GM12801 (cell line): ENCODE data around the gene MAMSTR.

Experiments
- TF ChIP-seq, protein P1 (sequence below): IDR thresholded peaks from one replicate; pipeline ENCODE4 v1.5.1; 2011; ENCODE audit warnings: control low read depth; ENCODE audit not compliant: insufficient read length; ENCODE audit errors: extremely low read depth

The MAMSTR gene

DNA sequence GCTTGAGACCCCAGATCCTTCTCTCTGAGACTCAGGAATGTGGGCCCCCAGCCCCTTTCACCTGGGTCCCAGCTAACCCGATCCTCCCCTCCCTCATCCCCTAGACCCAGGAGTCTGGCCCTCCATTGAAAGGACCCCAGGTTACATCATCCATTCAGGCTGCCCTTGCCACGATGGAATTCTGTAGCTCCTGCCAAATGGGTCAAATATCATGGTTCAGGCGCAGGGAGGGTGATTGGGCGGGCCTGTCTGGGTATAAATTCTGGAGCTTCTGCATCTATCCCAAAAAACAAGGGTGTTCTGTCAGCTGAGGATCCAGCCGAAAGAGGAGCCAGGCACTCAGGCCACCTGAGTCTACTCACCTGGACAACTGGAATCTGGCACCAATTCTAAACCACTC is 36.3 kb upstream of the MAMSTR start:
- TF ChIP-seq, protein P1, sequence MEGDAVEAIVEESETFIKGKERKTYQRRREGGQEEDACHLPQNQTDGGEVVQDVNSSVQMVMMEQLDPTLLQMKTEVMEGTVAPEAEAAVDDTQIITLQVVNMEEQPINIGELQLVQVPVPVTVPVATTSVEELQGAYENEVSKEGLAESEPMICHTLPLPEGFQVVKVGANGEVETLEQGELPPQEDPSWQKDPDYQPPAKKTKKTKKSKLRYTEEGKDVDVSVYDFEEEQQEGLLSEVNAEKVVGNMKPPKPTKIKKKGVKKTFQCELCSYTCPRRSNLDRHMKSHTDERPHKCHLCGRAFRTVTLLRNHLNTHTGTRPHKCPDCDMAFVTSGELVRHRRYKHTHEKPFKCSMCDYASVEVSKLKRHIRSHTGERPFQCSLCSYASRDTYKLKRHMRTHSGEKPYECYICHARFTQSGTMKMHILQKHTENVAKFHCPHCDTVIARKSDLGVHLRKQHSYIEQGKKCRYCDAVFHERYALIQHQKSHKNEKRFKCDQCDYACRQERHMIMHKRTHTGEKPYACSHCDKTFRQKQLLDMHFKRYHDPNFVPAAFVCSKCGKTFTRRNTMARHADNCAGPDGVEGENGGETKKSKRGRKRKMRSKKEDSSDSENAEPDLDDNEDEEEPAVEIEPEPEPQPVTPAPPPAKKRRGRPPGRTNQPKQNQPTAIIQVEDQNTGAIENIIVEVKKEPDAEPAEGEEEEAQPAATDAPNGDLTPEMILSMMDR, result no peak

DNA sequence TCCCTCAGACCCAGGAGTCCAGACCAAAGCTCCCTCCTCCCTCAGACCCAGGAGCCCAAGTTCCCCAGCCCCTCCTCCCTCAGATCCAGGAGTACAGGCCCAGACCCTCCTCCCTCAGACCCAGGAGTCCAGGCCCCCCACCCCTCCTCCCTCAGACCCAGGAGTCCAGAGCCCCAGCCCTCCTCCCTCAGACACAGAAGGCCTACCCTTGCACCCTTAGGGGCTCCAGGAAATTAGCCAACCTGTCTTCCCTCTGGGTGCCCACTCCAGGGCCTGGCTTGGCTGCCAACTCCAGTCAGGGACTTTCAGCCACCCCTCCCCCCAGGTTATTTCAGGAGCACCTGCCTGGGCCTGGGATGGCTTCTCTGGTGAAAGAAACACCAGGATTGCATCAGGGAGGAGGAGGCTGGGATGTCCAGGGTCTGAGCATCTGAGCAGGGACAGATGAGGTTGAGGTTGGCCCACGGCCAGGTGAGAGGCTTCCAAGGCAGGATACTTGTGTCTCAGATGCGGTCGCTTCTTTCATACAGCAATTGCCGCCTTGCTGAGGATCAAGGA is 35.6 kb upstream of the MAMSTR start, which contains the start of gene FGF21:
TSS of gene FGF21 (plus strand) at position 441 of the 558 bp plus-strand sequence. CDS start 713 bp downstream, outside the sequence.
- TF ChIP-seq, protein P1, result no peak

DNA sequence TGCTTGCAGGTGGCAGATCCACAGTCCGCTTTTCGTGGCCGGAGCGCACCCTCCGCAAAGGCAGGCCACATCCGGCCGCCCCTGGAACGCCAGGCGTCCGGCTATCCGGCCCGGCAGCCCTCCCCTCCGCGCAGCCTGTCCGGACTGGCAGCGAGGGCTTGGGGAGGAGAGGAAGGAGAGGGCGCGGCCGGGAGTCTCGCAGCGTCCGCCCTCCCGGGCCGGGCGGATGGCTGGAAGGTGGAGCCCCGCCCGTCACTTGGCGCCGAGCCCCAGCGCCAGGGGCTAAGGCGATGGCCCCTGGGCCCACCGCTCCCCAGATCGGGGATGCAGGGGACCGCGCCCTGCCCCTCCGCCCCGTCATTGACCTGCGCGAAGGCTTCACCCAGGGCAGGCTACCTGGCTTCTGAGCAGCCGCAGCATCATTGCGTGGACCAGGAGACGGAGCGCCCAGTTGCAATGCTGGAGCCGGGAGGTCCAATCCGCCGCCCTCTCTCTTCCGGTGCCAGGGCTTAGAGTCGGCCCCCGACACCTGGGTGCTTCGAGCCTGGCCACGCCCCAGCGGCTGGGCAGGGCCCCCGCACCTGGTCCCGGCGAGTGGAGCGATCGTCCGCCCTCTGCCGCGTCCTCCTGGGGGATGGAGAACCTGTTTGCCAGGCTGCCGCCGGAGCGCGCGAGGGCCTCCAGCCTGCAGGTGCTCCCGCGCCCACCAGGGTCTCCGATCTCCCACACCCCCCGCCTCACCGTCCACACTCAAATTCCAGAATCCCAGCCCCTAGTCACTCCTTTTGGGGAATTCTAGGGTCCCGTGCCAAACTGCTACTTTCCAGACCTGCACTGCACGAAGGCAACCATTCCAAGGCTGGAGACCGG is 33.2 kb upstream of the MAMSTR start, which contains the start of gene FUT1:
TSS of gene FUT1 (minus strand) at position 146 of the 870 bp plus-strand sequence. CDS start 1,360 bp downstream, outside the sequence.
- TF ChIP-seq, protein P1, result no peak

DNA sequence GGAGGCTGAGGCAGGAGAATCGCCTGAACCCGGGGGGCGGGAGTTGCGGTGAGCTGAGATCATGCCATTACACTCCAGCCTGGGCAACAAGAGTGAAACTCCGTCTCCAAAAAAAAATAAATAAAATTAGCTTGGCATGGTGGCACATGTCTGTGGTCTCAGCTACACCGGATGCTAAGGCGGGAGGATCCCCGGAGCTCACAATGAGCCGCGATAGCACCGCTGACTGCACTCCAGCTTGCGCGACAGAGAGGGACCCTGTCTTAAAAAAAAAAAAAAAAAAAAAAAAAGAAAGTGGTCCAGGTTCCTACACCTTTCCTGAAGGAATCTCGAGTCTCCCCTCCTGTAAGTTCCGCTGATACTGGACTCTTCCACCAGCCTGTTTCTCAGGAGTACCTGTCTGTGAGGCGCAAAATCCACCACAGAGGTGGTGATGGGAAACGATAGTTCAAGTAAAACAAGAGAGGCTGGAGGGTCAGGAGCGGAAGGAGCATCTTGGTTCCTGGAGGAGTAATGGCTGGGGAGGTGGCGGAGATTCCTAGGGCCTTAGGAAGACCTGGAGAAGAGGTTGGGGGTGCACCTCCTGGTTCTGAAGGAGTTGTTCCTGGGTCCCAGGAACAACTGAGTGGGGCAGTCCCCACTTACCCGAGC is 32.4 kb upstream of the MAMSTR start:
- TF ChIP-seq, protein P1, result no peak

DNA sequence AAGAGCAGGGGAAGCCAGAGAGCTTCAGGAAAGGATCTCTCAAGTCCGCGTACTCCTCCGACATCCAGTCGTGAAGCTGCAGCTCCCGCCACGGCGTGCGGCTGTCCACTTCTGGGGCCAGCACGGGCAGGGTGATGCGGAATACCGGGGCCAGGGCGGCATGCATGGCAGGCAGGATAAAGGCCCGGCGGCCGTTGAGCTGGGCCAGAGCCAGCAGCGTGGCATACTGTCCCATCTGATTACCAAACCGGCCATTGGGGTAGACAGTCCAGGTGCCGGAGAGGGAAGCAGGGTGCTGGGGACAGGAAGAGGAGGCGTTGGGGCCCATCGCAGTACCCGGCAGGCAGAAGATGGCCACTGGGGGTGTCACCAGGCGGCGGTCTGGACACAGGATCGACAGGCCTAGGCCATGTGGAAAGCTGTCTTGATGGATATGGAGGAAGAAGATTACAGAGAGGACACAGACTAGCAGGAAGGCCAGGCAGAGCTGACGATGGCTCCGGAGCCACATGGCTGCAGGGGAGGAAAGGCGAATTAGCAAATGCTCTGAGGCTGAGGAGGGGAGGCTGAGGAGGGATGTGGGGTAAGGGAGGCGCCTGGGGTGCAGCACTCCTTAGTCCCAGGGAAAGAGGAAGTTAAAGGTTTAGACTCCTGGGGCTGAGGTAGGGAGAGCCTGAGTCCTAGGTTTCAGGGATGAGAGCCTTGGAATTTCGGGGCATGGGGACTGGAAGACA is 31.4 kb upstream of the MAMSTR start:
- TF ChIP-seq, protein P1, result no peak

DNA sequence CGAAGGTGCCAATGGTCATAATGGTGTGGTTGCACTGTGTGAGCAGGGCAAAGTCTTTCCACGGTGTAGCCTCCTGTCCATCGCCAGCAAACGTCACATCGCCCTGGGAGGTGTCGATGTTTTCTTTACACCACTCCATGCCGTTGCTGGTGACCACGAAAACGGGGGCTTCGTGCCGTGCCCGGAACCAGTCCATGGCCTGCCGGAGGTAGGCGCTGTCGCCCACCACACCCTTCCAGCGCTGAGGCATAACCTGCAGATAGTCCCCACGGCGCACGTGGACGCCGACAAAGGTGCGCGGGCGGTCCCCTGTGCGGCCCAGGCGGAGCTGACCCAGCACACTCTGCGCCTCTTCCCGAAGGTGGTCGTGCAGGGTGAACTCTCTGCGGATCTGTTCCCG is 30.8 kb upstream of the MAMSTR start:
- TF ChIP-seq, protein P1, result no peak
